Measurements from ENCODE around the gene NKD2. TPM values are rescaled to one million over a fixed set of nuclear protein-coding genes. Genes with fewer than 3 reads are reported as not detected.

The NKD2 gene
- total RNA-seq, 1 experiment from 2014 or later = 0.21 TPM

- H3K4me3 Mint-ChIP-seq (ENCODE audit: unreplicated experiment) = no peak overlapping the region
- H3K9me3 Mint-ChIP-seq (ENCODE audit: unreplicated experiment) = no peaks in the 10 kb centered on the region
- no peaks in the 10 kb centered on the region for H3K4me1 Mint-ChIP-seq (ENCODE audit: insufficient read depth, unreplicated experiment)
- ChIA-PET CTCF (interaction anchor here (0.5 to 0.6 kb wide), 2 partner anchors 77 to 187 kb away, joined by 3 to 4 read pairs; no protein-coding TSS in a partner anchor), POLR2A (no interaction called here)
- BruUV-seq (replicated peaks) = no TSS peak
- DNase-seq (ENCODE audit: unreplicated experiment) = no peak
- H3K36me3 Mint-ChIP-seq (ENCODE audit: insufficient read depth, unreplicated experiment) = no peaks in the 10 kb centered on the region
- no peak overlapping the region for H3K27ac Mint-ChIP-seq (ENCODE audit: low read depth, unreplicated experiment)
- no peak for TF ChIP-seq CTCF (IDR thresholded peaks at IDR 0.05; ENCODE audit: unreplicated experiment)
- intact Hi-C loops (cut with micrococcal nuclease) = no loop called here
- no peaks in the 10 kb centered on the region for H3K27me3 Mint-ChIP-seq (ENCODE audit: insufficient read depth, unreplicated experiment)
Observed at GRCh38 chr5:1026700-1027621, 18.4 kb downstream of the NKD2 start.

- no peak for TF ChIP-seq CTCF (IDR thresholded peaks at IDR 0.05; ENCODE audit: unreplicated experiment)
- Mint-ChIP-seq H3K27me3 (ENCODE audit: insufficient read depth, unreplicated experiment) (no peaks in the 10 kb centered on the region), H3K9me3 (ENCODE audit: unreplicated experiment) (no peaks in the 10 kb centered on the region), H3K4me1 (ENCODE audit: insufficient read depth, unreplicated experiment) (no peaks in the 10 kb centered on the region), H3K27ac (ENCODE audit: low read depth, unreplicated experiment) (no peak overlapping the region), H3K36me3 (ENCODE audit: insufficient read depth, unreplicated experiment) (no peaks in the 10 kb centered on the region), H3K4me3 (ENCODE audit: unreplicated experiment) (no peak overlapping the region)
- BruUV-seq (replicated peaks) = no TSS peak
- CTCF ChIA-PET = interaction anchor here (0.5 kb wide), 1 partner anchor 77 kb away, joined by 4 read pairs; no protein-coding TSS in a partner anchor
- DNase-seq (ENCODE audit: unreplicated experiment) = no peak
- intact Hi-C loops (cut with micrococcal nuclease) = no loop called here
- POLR2A ChIA-PET = no interaction called here
Observed at GRCh38 chr5:1027631-1028441, 19.2 kb downstream of the NKD2 start.

- Mint-ChIP-seq H3K4me1 (ENCODE audit: insufficient read depth, unreplicated experiment) (no peaks in the 10 kb centered on the region), H3K36me3 (ENCODE audit: insufficient read depth, unreplicated experiment) (no peaks in the 10 kb centered on the region), H3K9me3 (ENCODE audit: unreplicated experiment) (no peaks in the 10 kb centered on the region), H3K27ac (ENCODE audit: low read depth, unreplicated experiment) (no peak overlapping the region), H3K4me3 (ENCODE audit: unreplicated experiment) (no peak overlapping the region), H3K27me3 (ENCODE audit: insufficient read depth, unreplicated experiment) (no peaks in the 10 kb centered on the region)
- no peak for TF ChIP-seq CTCF (IDR thresholded peaks at IDR 0.05; ENCODE audit: unreplicated experiment)
- ChIA-PET CTCF (no interaction called here), POLR2A (no interaction called here)
- BruUV-seq (replicated peaks) = no TSS peak
- DNase-seq (ENCODE audit: unreplicated experiment) = no peak
- intact Hi-C loops (cut with micrococcal nuclease) = no loop called here
Observed at GRCh38 chr5:1028481-1029281, 20.1 kb downstream of the NKD2 start.
